Measurements from ENCODE around the gene BCAR3. TPM values are rescaled to one million over a fixed set of nuclear protein-coding genes. Genes with fewer than 3 reads are reported as not detected.
"Not testable (repeated sequence)": the region's sequence is repeated elsewhere in the genome, so short reads cannot be mapped to it uniquely, and the experiment has no call there.

BCAR3 gene
- total RNA-seq, 2 experiments from 2014 or later, result 0.66 to 0.72 TPM

GRCh38 chr1:93698329-93699048 is 16.9 kb upstream of the BCAR3 start:
- no peaks in the 10 kb centered on the region for H3K36me3 Mint-ChIP-seq
- no peak for DNase-seq
- H3K4me1 Mint-ChIP-seq, result peaks cover 5% of the 10 kb centered on the region
- no peaks in the 10 kb centered on the region for H3K9me3 Mint-ChIP-seq
- no peak overlapping the region for H3K27ac Mint-ChIP-seq
- H3K4me3 Mint-ChIP-seq, result no peak overlapping the region
- no peaks in the 10 kb centered on the region for H3K27me3 Mint-ChIP-seq

DNA sequence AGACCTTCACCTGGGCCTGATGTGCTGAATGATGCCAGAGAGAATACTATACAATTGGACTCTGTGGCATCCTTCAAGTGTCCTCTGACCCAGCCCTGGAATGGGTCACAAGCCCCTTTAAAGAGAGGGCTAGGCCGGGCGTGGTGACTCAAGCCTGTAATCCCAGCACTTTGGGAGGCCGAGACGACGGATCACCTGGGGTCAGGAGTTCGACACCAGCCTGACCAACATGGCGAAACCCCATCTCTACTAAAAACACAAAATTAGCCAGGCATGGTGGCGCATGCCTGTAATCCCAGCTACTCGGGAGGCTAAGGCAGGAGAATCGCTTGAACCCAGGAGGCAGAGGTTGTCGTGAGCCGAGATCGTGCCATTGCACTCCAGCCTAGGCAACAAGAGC is 15.9 kb upstream of the BCAR3 start:
- not testable (repeated sequence) for H3K36me3 Mint-ChIP-seq, DNase-seq, H3K27me3 Mint-ChIP-seq, H3K4me3 Mint-ChIP-seq, H3K9me3 Mint-ChIP-seq, H3K27ac Mint-ChIP-seq
- peaks cover 12% of the 10 kb centered on the region for H3K4me1 Mint-ChIP-seq

- Mint-ChIP-seq H3K27ac (no peak overlapping the region), H3K4me3 (no peak overlapping the region), H3K4me1 (peaks cover 18% of the 10 kb centered on the region), H3K27me3 (peaks cover 5% of the 10 kb centered on the region), H3K36me3 (no peaks in the 10 kb centered on the region), H3K9me3 (no peaks in the 10 kb centered on the region)
- no peak for DNase-seq
Observed at GRCh38 chr1:93695411-93696005, 13.9 kb upstream of the BCAR3 start.

GRCh38 chr1:93694819-93695218 is 13.2 kb upstream of the BCAR3 start:
- Mint-ChIP-seq H3K27me3 (peaks cover 6% of the 10 kb centered on the region), H3K36me3 (no peaks in the 10 kb centered on the region), H3K4me3 (no peak overlapping the region), H3K27ac (no peak overlapping the region), H3K9me3 (no peaks in the 10 kb centered on the region), H3K4me1 (peaks cover 18% of the 10 kb centered on the region)
- no peak for DNase-seq

DNA sequence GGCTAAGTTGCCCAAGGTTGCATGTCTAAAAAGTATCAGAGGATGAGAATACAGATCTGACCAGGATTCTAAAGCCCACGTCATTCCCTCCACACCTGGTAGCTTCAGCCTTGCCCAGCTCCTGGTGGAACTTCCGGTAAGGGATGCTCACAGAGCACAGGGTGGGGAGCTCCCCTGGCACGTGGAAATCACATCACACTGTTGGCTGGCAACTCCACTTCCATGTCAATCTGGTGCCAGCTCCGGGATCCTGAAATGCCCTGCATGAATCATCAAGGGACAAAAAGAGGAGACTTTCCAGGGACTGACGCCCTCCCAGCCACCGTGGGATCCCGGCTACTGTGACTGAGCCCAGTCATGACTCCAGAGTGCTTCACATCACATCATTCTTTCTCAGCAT is 12.4 kb upstream of the BCAR3 start:
- Mint-ChIP-seq H3K9me3 (no peaks in the 10 kb centered on the region), H3K4me1 (peaks cover 18% of the 10 kb centered on the region), H3K27ac (no peak overlapping the region), H3K4me3 (no peak overlapping the region), H3K27me3 (peaks cover 10% of the 10 kb centered on the region), H3K36me3 (no peaks in the 10 kb centered on the region)
- no peak for DNase-seq

- peak; percentile 65 for DNase-seq
- peak overlapping the region; percentile 15 for H3K4me3 Mint-ChIP-seq
- H3K27ac Mint-ChIP-seq, result peak overlapping the region; percentile 74
- no peaks in the 10 kb centered on the region for H3K9me3 Mint-ChIP-seq
- peaks cover 18% of the 10 kb centered on the region for H3K4me1 Mint-ChIP-seq
- H3K27me3 Mint-ChIP-seq, result peaks cover 11% of the 10 kb centered on the region
- H3K36me3 Mint-ChIP-seq, result no peaks in the 10 kb centered on the region
Observed at GRCh38 chr1:93692983-93693591, 11.4 kb upstream of the BCAR3 start.

DNA sequence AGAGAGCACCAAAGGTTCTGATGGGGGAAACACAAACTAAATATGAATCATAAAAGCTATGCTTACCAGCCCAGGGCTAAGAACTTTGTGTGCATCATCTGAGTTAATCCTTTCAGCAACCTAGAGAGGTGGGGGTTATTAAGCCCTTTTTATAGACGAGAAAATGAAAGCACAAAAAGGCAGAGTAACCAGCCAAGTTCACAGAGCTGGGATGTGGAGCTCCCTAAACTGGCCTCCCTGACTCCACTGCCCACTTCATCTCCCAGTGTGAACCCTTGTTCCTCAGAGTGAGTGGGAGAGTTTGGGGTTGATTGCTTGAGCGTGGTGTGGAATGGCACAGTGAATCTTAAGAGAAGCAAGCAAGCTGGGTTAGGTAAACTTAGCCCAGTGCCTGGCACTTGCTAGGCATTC is 10.8 kb upstream of the BCAR3 start:
- H3K9me3 Mint-ChIP-seq, result no peaks in the 10 kb centered on the region
- H3K27me3 Mint-ChIP-seq, result peaks cover 11% of the 10 kb centered on the region
- no peak overlapping the region for H3K4me3 Mint-ChIP-seq
- peak overlapping the region; percentile 74 for H3K27ac Mint-ChIP-seq
- no peak for DNase-seq
- H3K4me1 Mint-ChIP-seq, result peaks cover 18% of the 10 kb centered on the region
- no peaks in the 10 kb centered on the region for H3K36me3 Mint-ChIP-seq

- no peak for DNase-seq
- H3K36me3 Mint-ChIP-seq, result no peaks in the 10 kb centered on the region
- no peak overlapping the region for H3K4me3 Mint-ChIP-seq
- H3K9me3 Mint-ChIP-seq, result no peaks in the 10 kb centered on the region
- no peak overlapping the region for H3K27ac Mint-ChIP-seq
- peaks cover 11% of the 10 kb centered on the region for H3K27me3 Mint-ChIP-seq
- H3K4me1 Mint-ChIP-seq, result peaks cover 18% of the 10 kb centered on the region
Observed at GRCh38 chr1:93692026-93692425, 10.4 kb upstream of the BCAR3 start.

GRCh38 chr1:93690921-93691789 is 9.5 kb upstream of the BCAR3 start:
- DNase-seq, result no peak
- no peak overlapping the region for H3K27ac Mint-ChIP-seq
- H3K36me3 Mint-ChIP-seq, result no peaks in the 10 kb centered on the region
- no peak overlapping the region for H3K4me3 Mint-ChIP-seq
- peaks cover 16% of the 10 kb centered on the region for H3K27me3 Mint-ChIP-seq
- H3K4me1 Mint-ChIP-seq, result peaks cover 18% of the 10 kb centered on the region
- no peaks in the 10 kb centered on the region for H3K9me3 Mint-ChIP-seq

GRCh38 chr1:93690341-93690740 is 8.7 kb upstream of the BCAR3 start:
- H3K27ac Mint-ChIP-seq, result no peak overlapping the region
- H3K4me3 Mint-ChIP-seq, result no peak overlapping the region
- no peaks in the 10 kb centered on the region for H3K9me3 Mint-ChIP-seq
- peaks cover 19% of the 10 kb centered on the region for H3K27me3 Mint-ChIP-seq
- no peaks in the 10 kb centered on the region for H3K36me3 Mint-ChIP-seq
- no peak for DNase-seq
- peaks cover 18% of the 10 kb centered on the region for H3K4me1 Mint-ChIP-seq

- Mint-ChIP-seq H3K27me3 (peaks cover 26% of the 10 kb centered on the region), H3K4me3 (no peak overlapping the region)
Observed at GRCh38 chr1:93689521-93690223, 8.0 kb upstream of the BCAR3 start.

DNA sequence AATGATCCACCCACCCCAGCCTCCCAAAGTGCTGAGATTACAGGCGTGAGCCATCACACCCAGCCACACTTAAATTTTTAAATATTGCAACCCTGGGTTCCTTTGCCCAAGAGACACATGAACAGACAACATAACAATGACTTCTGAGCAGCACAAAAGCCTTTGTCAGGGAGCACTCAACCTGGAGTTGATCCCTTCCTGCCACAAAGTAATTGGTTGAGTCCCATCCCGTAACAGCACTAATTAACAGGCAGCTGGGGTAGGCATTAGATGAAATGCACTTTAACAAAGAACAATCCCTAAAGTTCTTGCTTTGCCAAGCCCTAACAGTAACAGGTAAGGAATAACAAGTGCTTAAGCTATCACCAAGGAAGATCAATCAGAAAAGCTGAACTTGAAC is 5.9 kb upstream of the BCAR3 start:
- Mint-ChIP-seq H3K36me3 (no peaks in the 10 kb centered on the region), H3K27me3 (peaks cover 45% of the 10 kb centered on the region), H3K9me3 (no peaks in the 10 kb centered on the region), H3K4me3 (no peak overlapping the region), H3K27ac (no peak overlapping the region), H3K4me1 (peaks cover 6% of the 10 kb centered on the region)
- DNase-seq, result no peak

More at GRCh38 chr1:93689521-93690223, 8.0 kb upstream of the BCAR3 start:
- peaks cover 18% of the 10 kb centered on the region for H3K4me1 Mint-ChIP-seq
- H3K9me3 Mint-ChIP-seq, result no peaks in the 10 kb centered on the region
- H3K27ac Mint-ChIP-seq, result no peak overlapping the region
- no peak for DNase-seq
- no peaks in the 10 kb centered on the region for H3K36me3 Mint-ChIP-seq

DNA sequence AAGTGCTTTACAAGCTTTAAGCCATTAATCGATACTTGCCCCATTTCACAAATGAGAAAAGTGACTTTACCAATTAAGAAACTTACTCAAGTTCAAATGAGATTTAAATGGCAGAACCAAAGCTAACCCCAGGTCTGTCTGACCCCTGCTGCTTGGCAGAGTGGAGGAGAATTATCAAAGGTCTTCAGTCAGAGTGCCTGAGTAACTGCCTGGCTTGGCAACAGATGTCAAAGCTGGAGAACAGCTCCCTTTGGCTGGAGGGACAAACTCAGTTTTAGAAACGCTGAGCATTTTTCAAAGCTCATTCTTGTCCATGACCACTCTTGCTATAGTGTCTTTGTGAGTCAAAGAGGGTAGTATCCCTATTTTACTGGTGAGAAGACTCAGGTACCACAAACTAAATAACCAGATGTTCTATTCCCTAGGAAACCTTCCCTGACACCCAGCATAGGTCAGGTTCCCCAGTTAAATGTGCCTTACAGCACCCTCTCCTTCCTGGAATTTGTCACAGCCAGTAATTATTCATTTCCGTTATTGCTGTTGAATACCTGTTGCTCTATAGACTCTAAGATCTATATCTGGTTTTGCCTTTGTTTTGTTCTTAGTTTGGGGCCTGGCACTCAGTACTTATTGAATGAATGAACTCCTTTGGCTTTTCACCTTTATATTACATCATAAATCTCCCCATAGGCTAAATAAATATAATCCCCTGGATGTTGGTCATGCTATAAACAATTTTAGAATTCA is 5.0 kb upstream of the BCAR3 start:
- Mint-ChIP-seq H3K4me1 (peaks cover 5% of the 10 kb centered on the region), H3K36me3 (no peaks in the 10 kb centered on the region), H3K9me3 (no peaks in the 10 kb centered on the region), H3K27ac (no peak overlapping the region), H3K4me3 (no peak overlapping the region), H3K27me3 (peaks cover 54% of the 10 kb centered on the region)
- no peak for DNase-seq

DNA sequence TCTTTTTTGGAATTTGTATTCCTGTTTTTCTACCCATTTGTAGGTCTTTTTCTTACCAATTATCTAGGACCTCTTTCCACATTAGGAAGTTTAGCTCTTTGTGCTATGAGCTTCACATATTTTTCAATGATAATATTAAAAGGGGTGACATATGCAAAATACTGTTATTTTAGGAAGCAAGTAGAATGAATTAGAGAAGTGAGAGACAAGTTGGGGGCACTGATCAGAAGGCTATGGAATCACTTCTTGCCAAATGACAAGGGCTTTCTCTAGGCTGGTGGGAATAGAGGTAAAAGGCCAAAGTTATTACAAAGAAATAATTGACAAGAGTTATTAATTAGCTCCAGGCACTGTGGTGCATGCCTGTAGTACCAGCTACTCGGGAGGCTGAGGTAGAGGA is 4.3 kb upstream of the BCAR3 start:
- no peak overlapping the region for H3K27ac Mint-ChIP-seq
- DNase-seq, result no peak
- H3K9me3 Mint-ChIP-seq, result no peaks in the 10 kb centered on the region
- peaks cover 5% of the 10 kb centered on the region for H3K4me1 Mint-ChIP-seq
- no peaks in the 10 kb centered on the region for H3K36me3 Mint-ChIP-seq
- H3K4me3 Mint-ChIP-seq, result no peak overlapping the region
- peaks cover 54% of the 10 kb centered on the region for H3K27me3 Mint-ChIP-seq
